Muscle layer of duodenum (tissue), 2 donors: ENCODE data around the gene FCN1.

Experiments used
- H3K27ac ChIP-seq: one replicate; pipeline ENCODE4 v1.7.0; 2013; ENCODE audit warnings: mild to moderate bottlenecking, low read length
- H3K27me3 ChIP-seq: one replicate; pipeline ENCODE4 v1.7.0; 2013; ENCODE audit warnings: low read depth, mild to moderate bottlenecking, control low read depth, low read length
- H3K36me3 ChIP-seq, 2 donors: one replicate each; pipeline ENCODE4 v1.7.0; 2013; ENCODE audit warnings: low read length in 2 of 2, control low read depth in 1 of 2, mild to moderate bottlenecking in 1 of 2; ENCODE audit not compliant: insufficient read depth in 2 of 2, control insufficient read depth in 1 of 2
- H3K4me1 ChIP-seq, 2 donors: one replicate each; pipeline ENCODE4 v1.7.0; 2013; ENCODE audit warnings: low read length in 2 of 2, mild to moderate bottlenecking in 2 of 2, control low read depth in 1 of 2, moderate library complexity in 1 of 2; ENCODE audit not compliant: insufficient read depth in 2 of 2, control insufficient read depth in 1 of 2
- H3K4me3 ChIP-seq, 2 donors: one replicate each; pipeline ENCODE4 v1.7.0; 2013; ENCODE audit warnings: low read length in 2 of 2, low read depth in 1 of 2, mild to moderate bottlenecking in 1 of 2
- H3K9me3 ChIP-seq, 2 donors: one replicate each; pipeline ENCODE4 v1.7.0; 2013; ENCODE audit warnings: low read length in 2 of 2, control low read depth in 1 of 2, mild to moderate bottlenecking in 1 of 2; ENCODE audit not compliant: control insufficient read depth in 1 of 2
- donor health status: healthy.

Gene FCN1

DNA sequence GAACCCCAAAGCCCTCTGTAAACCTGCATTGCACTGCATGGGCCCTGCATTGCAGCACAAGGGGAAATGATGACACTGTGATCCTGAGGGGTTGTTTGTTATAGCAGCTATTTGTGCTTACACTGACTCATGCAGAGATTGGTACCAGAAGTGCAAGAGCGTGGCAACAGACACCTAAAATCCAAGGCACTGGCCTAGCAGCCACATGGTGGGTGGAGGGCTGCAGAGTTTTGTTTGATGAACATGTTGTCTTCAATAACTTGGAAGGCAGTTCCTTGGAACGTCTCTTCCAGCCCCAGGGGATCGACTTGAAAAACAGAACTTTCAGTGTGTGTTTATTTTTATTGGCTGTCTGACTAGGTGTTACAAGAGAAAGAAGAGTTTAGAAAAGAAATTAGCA, 22.6 kb downstream of the FCN1 start:
- no peaks in the 10 kb centered on the region for H3K27me3 ChIP-seq
- H3K27ac ChIP-seq: no peak overlapping the region
- H3K36me3 ChIP-seq: no peaks in the 10 kb centered on the region
- peaks cover 5 to 7% of the 10 kb centered on the region in 2 donors for H3K9me3 ChIP-seq
- H3K4me3 ChIP-seq: no peak overlapping the region
- H3K4me1 ChIP-seq: no peaks in the 10 kb centered on the region

DNA sequence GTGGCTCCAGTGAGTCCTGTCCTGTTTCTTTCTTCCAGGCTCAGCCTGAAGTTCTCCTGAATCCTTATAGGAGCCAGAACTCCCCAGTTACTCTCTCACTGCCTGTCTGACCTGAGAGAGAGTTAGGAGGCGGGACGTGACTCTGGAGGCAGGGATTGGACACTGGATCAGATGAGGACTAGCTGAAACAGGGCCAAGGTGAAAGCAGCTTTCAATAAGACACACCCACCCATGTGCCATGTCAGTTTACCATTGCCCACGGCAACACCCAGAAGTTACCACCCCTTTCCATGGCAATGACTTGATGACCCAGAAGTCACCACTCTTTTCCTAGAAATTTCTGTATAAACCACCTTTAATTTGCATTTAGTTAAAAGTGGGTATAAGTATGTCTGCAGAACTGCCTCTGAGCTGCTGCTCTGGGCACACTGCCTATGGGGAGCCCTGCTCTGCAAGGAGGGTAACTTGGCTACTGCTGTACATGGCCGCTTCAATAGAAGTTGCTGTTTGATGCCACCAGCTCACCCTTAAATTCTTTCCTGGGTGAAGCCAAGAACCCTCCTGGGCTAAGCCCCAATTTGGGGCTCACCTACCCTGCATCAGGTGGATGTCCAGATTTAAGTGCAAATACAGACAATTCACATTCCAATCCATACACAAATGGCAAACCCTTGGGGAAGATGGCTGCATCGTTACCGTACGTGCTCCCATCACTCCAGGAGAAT, 23.4 kb downstream of the FCN1 start:
- no peaks in the 10 kb centered on the region for H3K4me1 ChIP-seq
- H3K9me3 ChIP-seq: peaks cover under 1 to 5% of the 10 kb centered on the region in 2 donors
- H3K27ac ChIP-seq: no peak overlapping the region
- H3K27me3 ChIP-seq: no peaks in the 10 kb centered on the region
- no peaks in the 10 kb centered on the region for H3K36me3 ChIP-seq
- H3K4me3 ChIP-seq: no peak overlapping the region

DNA sequence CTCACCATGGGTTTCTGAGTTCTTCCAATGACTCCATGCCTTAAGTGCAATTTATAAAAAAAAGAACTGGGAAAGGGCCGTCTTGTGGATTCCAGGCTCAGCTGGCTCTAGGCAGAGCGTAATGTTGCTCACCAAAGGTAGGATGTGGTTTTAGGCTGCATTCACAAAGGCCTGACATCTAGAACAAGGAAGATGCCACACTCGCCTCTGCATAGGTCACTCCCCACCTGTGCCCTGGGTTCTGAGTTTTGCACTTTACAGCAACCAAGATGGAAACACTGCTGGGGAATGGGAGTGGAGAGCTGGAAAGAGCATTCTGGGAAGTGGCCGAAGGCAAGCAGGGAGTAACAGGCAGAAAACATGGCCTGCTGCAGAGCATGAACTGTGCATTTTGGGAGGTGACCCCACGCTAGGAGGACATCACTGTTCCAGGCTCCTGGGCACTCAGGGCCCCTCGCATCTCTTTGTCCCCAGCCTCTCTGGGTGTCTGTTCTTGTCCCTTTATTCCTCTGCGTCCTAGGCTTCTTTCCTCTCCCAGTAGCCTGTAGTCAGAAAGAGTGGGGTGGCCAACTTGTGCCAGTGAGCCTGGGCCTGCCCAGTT, 24.8 kb downstream of the FCN1 start:
- no peaks in the 10 kb centered on the region for H3K27me3 ChIP-seq
- H3K36me3 ChIP-seq: no peaks in the 10 kb centered on the region
- no peak overlapping the region for H3K4me3 ChIP-seq
- no peaks in the 10 kb centered on the region for H3K4me1 ChIP-seq
- H3K9me3 ChIP-seq: no peaks in the 10 kb centered on the region
- no peak overlapping the region for H3K27ac ChIP-seq

DNA sequence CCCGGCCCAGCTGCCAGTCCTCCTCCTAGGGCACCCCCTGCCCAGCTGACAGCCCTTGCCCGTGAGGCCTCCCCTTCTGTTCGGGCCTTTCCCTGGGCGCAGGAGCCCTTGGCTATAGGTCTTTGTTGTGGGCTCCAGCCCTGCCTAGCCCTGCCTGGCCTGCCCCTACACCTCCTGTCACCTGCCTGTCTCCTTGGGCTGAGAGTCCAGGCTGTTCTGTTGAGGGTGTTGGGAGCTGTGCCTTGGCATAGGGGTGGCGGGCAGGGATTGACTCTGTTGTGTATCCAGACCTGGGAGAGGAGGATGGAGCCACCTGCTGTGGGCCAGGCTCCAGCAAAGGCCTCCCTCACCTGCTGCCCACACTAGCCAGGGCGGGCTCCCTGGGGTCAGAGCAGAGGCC, 25.5 kb downstream of the FCN1 start:
- Histone ChIP-seq H3K36me3 (no peaks in the 10 kb centered on the region), H3K4me1 (no peaks in the 10 kb centered on the region), H3K27me3 (no peaks in the 10 kb centered on the region), H3K27ac (no peak overlapping the region), H3K4me3 (no peak overlapping the region), H3K9me3 (no peaks in the 10 kb centered on the region)

GRCh38 chr9:134891713-134892112, 26.0 kb downstream of the FCN1 start:
- no peaks in the 10 kb centered on the region for H3K9me3 ChIP-seq
- H3K27ac ChIP-seq: no peak overlapping the region
- no peaks in the 10 kb centered on the region for H3K36me3 ChIP-seq
- no peaks in the 10 kb centered on the region for H3K27me3 ChIP-seq
- H3K4me3 ChIP-seq: no peak overlapping the region
- H3K4me1 ChIP-seq: no peaks in the 10 kb centered on the region

- Histone ChIP-seq H3K27ac (no peak overlapping the region), H3K27me3 (no peaks in the 10 kb centered on the region), H3K36me3 (no peaks in the 10 kb centered on the region), H3K4me3 (no peak overlapping the region), H3K9me3 (no peaks in the 10 kb centered on the region), H3K4me1 (no peaks in the 10 kb centered on the region)
Measured at GRCh38 chr9:134891053-134891452, 26.7 kb downstream of the FCN1 start.

DNA sequence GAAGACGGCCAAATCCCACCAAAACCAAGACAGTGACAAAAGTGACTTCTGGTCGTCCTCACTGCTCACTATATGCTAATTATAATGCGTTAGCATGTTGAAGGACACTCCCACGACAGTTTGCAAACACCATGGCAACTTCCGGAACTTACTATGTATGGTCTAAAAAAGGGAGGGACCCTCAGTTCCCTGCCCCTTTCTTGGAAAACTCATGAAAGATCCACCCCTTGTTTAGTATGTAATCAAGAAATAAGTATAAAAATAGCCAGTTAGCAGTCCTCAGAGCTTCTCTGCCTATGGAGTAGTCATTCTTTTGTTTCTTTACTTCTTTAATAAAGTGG, 27.6 kb downstream of the FCN1 start:
- H3K9me3 ChIP-seq: no peaks in the 10 kb centered on the region
- no peak overlapping the region for H3K27ac ChIP-seq
- H3K36me3 ChIP-seq: no peaks in the 10 kb centered on the region
- no peaks in the 10 kb centered on the region for H3K4me1 ChIP-seq
- H3K27me3 ChIP-seq: no peaks in the 10 kb centered on the region
- H3K4me3 ChIP-seq: no peak overlapping the region

GRCh38 chr9:134889386-134890154, 28.1 kb downstream of the FCN1 start:
- Histone ChIP-seq H3K36me3 (no peaks in the 10 kb centered on the region), H3K4me3 (no peak overlapping the region), H3K9me3 (no peaks in the 10 kb centered on the region), H3K27ac (no peak overlapping the region), H3K27me3 (no peaks in the 10 kb centered on the region), H3K4me1 (no peaks in the 10 kb centered on the region)

- H3K4me3 ChIP-seq: no peak overlapping the region
- no peaks in the 10 kb centered on the region for H3K27me3 ChIP-seq
- H3K36me3 ChIP-seq: no peaks in the 10 kb centered on the region
- no peak overlapping the region for H3K27ac ChIP-seq
- H3K9me3 ChIP-seq: no peaks in the 10 kb centered on the region
- H3K4me1 ChIP-seq: no peaks in the 10 kb centered on the region
Measured at GRCh38 chr9:134888603-134889190, 29.0 kb downstream of the FCN1 start.

DNA sequence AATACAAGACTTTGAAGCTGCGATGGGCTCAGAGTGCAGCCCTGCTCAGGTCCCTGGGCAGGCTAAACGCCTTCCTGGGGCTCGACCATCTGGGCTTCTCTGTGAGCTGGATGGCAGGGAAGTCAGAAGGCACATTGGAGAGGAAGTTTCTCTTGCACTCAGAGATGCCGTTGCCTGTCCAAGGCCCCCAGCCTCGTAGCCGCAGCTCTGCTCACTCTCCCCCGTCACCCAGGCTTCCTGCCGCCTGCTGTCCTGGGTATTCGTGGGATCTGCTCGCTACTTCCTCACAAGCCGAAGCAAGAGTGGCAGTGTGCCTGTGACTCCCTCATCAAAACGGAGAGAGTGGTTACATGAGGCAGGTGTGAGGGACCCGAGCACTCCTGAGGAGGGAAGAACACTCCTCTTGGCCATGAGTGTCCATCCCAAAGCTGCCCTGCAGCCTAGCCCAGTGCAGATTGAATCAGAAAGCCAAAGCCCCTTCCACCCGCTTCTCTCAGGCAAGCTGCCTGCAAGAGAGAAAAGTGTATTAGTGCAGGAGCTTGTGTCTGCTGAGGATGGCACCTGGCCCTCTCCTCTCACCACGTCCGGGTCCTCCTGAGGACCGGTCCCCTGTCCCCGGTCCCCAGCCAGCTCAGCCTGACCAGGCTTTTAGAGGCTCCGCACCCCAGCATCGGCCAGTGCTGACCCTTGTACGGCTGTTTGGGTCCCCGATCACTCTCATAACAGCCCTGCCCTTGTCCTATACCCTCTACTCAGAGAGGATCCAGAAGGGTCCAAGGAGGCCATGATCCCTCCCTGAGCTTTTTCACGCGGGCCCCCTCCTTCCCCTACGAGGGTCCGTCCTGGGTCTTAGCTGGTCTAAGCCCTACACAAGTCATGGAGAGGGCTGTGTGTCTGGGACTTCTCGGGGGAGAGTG, 29.8 kb downstream of the FCN1 start:
- Histone ChIP-seq H3K9me3 (no peaks in the 10 kb centered on the region), H3K4me3 (no peak overlapping the region), H3K4me1 (no peaks in the 10 kb centered on the region), H3K36me3 (no peaks in the 10 kb centered on the region), H3K27ac (no peak overlapping the region), H3K27me3 (no peaks in the 10 kb centered on the region)

DNA sequence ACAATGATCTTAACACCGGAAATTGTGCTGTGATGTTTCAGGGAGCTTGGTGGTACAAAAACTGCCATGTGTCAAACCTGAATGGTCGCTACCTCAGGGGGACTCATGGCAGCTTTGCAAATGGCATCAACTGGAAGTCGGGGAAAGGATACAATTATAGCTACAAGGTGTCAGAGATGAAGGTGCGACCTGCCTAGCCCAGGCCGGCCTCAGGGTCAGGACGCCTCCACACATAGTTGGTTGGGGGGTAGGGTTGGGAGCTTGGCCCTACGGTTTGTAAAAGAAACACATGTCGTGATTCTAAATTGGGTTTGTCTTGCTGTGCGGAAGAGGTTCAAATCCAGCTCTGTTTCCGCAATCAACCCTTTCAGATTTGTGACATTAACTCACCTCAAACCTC, 30.5 kb downstream of the FCN1 start:
- Histone ChIP-seq H3K27me3 (no peaks in the 10 kb centered on the region), H3K27ac (no peak overlapping the region), H3K4me3 (no peak overlapping the region), H3K4me1 (no peaks in the 10 kb centered on the region), H3K9me3 (no peaks in the 10 kb centered on the region), H3K36me3 (no peaks in the 10 kb centered on the region)
